ENCODE data around the gene DIP2C.

GRCh38 chr10:557792-558328 is 131.6 kb downstream of the DIP2C start:
- TF ChIP-seq CTCF (IDR thresholded peaks at IDR 0.05) (no peak), POLR2A (IDR thresholded peaks at IDR 0.05) (no peak)
